GM13977 (cell line): ENCODE measurements around the gene SRRM2.

Experiments used
- DNase-seq: peaks from one replicate; pipeline ENCODE4 v3.0.0; 2012; ENCODE audit warnings: low spot score
- CTCF ChIP-seq: IDR thresholded peaks from 2 replicates; pipeline ENCODE4 v1.5.1; 2012; ENCODE audit warnings: mild to moderate bottlenecking, control low read depth; ENCODE audit not compliant: insufficient read depth; ENCODE audit errors: extremely low read depth, missing control alignments
- in situ Hi-C: fragments of 300-500 bp; cut with MboI; formaldehyde crosslinking; loops from one replicate; pipeline ENCODE4 v1.12.0; 2022; ENCODE audit warnings: low sequenced_read_pairs, low pct_unique_long_range_greater_than_20kb, mixed read lengths, inconsistent platforms; ENCODE audit not compliant: unreplicated experiment

The SRRM2 gene

DNA sequence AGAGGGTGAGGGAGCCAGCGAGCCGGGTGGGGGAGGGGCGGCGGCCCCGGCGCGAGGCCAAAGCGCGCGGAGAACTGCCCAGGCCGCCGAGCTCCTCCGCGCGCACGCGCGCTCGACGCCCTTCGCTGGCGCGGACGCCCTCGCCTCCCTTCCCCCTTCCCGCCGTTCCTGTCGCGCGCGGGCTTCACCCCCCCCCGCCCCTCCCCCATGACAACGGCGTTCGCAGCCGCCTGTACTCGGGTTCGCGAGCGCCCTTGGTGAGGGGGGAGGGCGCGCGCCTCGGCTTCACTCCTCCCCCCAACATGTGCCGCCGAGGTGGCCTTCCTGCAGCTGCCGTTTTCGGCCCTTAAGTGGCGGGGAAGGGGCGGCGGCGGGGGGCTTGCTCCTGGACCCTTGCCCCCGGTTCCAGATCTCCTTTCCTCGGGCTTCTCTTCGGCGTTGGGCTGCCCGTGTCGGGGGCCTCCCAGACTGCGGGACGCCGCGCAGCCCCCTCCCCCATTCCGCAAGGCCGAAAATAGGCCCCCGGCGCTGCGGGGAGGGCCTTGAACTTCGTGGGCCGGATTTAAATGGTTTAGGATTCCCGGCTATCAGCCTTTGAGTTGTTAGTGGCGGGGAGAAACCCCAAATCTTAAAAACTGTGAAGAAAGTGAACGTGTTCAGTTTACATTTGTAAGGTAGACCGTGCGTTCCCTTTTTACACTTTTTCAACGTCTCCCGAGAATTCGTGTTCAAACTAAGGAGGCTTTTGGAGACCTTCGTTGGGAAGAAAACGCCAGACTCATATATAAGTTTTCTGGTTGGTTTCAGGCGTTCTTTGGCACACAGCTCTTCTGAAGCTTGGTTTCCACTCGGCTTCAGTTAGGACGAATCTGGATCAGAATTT, 653 bp downstream of the SRRM2 start:
- no peak for TF ChIP-seq CTCF
- DNase-seq, result peak; percentile 91
- in situ Hi-C loops, result no loop called here

DNA sequence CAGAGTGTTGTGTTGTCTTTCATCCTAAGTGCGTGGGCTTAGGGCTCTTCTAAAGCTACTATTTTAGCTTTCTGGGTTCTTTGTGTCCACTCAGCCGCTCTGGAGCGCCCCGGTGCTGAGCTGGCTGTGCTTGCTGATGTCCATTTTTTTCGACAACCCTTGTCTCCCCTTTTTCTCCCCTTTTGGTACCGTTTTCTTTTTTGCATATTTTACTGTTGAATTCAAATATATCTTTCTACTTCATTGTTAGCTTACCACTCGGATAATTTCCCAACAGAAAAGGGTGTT, 1.2 kb downstream of the SRRM2 start:
- no peak for DNase-seq
- TF ChIP-seq CTCF, result no peak
- in situ Hi-C loops, result no loop called here

- in situ Hi-C loops, result no loop called here
- no peak for TF ChIP-seq CTCF
- no peak for DNase-seq
Measured at GRCh38 chr16:2755158-2755557, 2.7 kb downstream of the SRRM2 start.

- no peak for TF ChIP-seq CTCF
- DNase-seq, result no peak
- in situ Hi-C loops, result no loop called here
Measured at GRCh38 chr16:2756288-2757015, 4.0 kb downstream of the SRRM2 start.

GRCh38 chr16:2757344-2757743, 4.9 kb downstream of the SRRM2 start:
- no peak for TF ChIP-seq CTCF
- DNase-seq, result no peak
- in situ Hi-C loops, result no loop called here

- in situ Hi-C loops, result no loop called here
- no peak for TF ChIP-seq CTCF
- DNase-seq, result no peak
Measured at GRCh38 chr16:2761472-2761871, 9.0 kb downstream of the SRRM2 start.
